Motor neuron (in vitro differentiated cells): ENCODE measurements around the gene KCNJ6. TPM values are rescaled to one million over a fixed set of nuclear protein-coding genes. Genes with fewer than 3 reads are reported as not detected.
"Not testable (repeated sequence)": the region's sequence is repeated elsewhere in the genome, so short reads cannot be mapped to it uniquely, and the experiment has no call there.

Source experiments
- ATAC-seq, 8 experiments: fragments of 200-7000 bp; cut with Tn5 transposase; replicated peaks in 6 of 8; 2 replicates each; pipeline ENCODE4 v1.8.0; 2021; ENCODE audit warnings: mild to moderate bottlenecking in 8 of 8, moderate library complexity in 8 of 8
- H3K27ac ChIP-seq, 2 donors: fragments of 250-450 bp; sonication (Bioruptor Pico); 2 replicates each; pipeline ENCODE4 v1.9.0; 2021; ENCODE audit warnings: antibody characterized with exemption in 2 of 2, mild to moderate bottlenecking in 2 of 2, moderate library complexity in 1 of 2
- H3K4me1 ChIP-seq, 2 donors: fragments of 250-450 bp; sonication (Bioruptor Pico); replicated peaks in 1 of 2; 2 replicates each; pipeline ENCODE4 v1.6.1; 2021; ENCODE audit warnings: antibody characterized with exemption in 2 of 2, mild to moderate bottlenecking in 2 of 2, moderate library complexity in 1 of 2
- H3K4me3 ChIP-seq, 5 donors: fragments of 250-450 bp; sonication (Bioruptor Pico); 2 replicates each; pipeline ENCODE4 v1.9.0; 2021; ENCODE audit warnings: antibody characterized with exemption in 5 of 5, mild to moderate bottlenecking in 5 of 5, moderate library complexity in 4 of 5
- WGBS, 10 experiments: fragments of 450-650 bp; shearing (Covaris generic); methylation state at CpG; one replicate each; pipeline ENCODE4 v1.0.0; 2022; 5-methylcytosine and 5-hydroxymethylcytosine counted together
- in situ Hi-C, 9 experiments: fragments of 400-800 bp; cut with MboI; loops; one replicate each; pipeline ENCODE4 v1.15.0; 2021; ENCODE audit warnings: low sequenced_read_pairs in 9 of 9, low pct_unique_long_range_greater_than_20kb in 2 of 9; ENCODE audit not compliant: unreplicated experiment in 9 of 9
- total RNA-seq, 8 experiments: library from RNA; unstranded; fragments of 300-600 nt; gene quantifications; 2 replicates each; pipeline versions ENCODE4 v1.2.3 to v1.2.4, GENCODE V29; 2022

The KCNJ6 gene
- total RNA-seq, 8 experiments from 2014 or later: 0.05 to 3.4 (median 0.61) TPM

DNA sequence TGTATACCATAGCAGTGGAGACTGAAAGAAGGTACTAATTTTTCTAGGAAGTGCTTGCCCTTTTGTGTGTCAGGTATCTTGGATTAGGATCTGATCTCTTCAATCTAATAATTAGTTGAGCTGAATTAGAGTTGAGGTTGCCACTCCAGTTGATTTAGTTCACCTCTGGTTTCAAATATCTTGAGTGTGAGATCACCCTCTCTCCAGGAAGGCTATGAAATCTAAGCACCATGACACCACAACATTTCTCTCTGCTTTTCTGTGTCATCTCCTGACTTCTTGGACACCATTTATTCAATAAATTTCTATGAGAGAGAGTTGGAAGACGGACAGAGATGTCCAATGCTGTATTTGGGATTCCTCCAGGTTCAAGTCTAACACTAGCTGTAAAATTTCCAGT, 336.9 kb downstream of the KCNJ6 start:
- ATAC-seq: no peak
- Histone ChIP-seq H3K27ac (no peak overlapping the region), H3K4me3 (no peak overlapping the region), H3K4me1 (no peaks in the 10 kb centered on the region)
- in situ Hi-C loops: no loop called here
- 7 to 63% (median 33%) methylated on average over 1 of the region's 1 CpG; no CpG with 5 or more reads in 2 of the 10 experiments for WGBS, 10 experiments

DNA sequence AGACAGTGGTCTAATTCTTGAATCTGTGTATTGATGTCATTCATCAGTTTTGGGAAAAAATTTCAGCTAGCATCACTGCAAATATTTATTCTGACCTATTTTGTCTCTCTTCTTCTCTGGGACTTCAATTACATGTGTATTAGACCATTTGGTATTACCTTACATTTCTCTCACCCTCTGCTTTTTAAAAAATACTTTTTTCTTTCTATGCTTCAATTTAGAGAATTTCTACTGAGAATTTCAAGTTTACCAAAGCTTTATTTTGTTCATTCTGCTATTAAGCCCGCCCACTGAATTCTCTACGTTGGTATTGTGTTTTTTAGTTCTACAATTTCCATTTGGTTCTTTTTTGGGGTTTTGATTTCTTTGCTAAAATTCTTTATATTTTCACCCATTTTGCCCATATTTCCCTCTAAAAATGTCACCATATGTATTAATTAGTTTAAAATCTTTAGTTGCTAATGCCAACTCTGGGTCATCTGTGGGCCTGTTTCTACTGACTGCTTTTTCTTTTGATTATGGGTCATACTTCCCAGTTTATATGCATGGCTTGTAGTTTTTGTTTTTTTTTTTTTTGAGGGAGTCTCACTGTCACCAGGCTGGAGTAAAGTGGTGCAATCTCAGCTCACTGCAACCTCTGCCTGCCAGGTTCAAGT, 337.7 kb downstream of the KCNJ6 start:
- Histone ChIP-seq H3K4me3 (no peak overlapping the region), H3K4me1 (no peaks in the 10 kb centered on the region), H3K27ac (no peak overlapping the region)
- in situ Hi-C loops: no loop called here
- ATAC-seq: no peak
- 52 to 100% (median 88%) methylated on average over 2 of the region's 2 CpGs for WGBS, 10 experiments

DNA sequence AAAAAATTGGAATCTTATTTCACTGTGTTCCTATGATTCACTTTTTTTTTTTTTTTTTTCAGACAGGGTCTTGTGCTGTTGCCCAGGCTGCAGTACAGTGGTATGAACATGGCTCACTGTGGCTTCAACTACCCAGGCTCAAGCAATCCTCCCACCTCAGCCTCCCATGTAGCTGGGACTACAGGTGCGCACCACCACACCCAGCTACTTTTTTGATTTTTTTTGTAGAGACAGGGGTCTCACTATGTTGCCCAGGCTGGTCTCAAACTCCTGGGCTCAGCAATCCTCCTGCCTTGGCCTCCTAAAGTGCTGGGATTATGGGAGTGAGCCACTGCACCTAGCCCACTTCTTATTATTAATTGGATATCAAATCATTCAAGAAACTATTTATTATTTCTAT, 339.3 kb downstream of the KCNJ6 start:
- H3K4me3 ChIP-seq, H3K4me1 ChIP-seq, H3K27ac ChIP-seq, ATAC-seq, in situ Hi-C loops: not testable (repeated sequence)
- 83 to 100% (median 86%) methylated on average over 1 of the region's 1 CpG; no CpG with 5 or more reads in 6 of the 10 experiments for WGBS, 10 experiments

DNA sequence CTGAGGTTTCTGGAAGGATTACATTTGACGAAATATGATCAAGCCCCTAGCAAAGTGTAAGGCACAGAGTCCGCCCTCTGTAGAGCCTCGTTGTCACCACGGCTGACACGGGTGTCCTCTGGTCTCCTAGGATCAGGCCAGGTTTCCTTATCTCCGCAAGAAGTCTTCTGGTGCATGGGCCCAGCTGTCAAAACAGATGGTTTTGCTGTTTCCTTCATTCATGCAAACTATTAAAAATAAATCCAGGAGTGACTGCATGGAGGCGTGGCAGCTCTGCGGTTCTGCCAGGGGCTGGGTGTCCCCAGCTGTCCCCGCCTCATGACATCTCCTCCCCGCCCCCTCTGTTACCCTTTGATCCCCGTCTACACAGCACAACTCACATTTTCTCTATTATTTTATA, 340.7 kb downstream of the KCNJ6 start:
- Histone ChIP-seq H3K4me1 (no peaks in the 10 kb centered on the region), H3K27ac (no peak overlapping the region), H3K4me3 (no peak overlapping the region)
- in situ Hi-C loops: no loop called here
- ATAC-seq: peak in 6 of 8 experiments; percentile 21 to 75 (median 54)
- 13 to 100% (median 63%) methylated on average over 1 to 5 of the region's 11 CpGs; no CpG with 5 or more reads in 4 of the 10 experiments for WGBS, 10 experiments

DNA sequence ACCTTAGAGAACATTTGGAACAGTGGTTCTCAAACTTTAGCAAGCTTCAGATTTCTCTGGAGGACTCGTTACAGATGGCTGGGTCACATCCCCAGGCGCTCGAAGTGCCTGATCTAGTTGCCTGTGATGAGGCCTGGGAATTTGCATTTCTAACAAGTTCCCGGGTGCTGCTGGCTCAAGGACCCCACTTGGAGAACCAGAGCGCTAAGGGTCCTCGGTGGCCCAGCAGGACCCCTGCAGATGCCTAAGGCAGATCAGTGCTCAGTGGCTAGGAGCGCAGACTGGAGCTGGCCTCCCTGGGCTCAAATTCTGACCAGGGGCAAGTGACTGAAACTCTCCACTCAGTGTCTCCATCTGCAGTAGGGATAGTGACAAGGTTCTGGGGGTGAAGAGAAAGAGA, 341.5 kb downstream of the KCNJ6 start:
- H3K4me1 ChIP-seq: no peaks in the 10 kb centered on the region
- H3K4me3 ChIP-seq: no peak overlapping the region
- H3K27ac ChIP-seq: no peak overlapping the region
- no peak for ATAC-seq
- 80 to 100% (median 85%) methylated on average over 1 to 6 of the region's 7 CpGs; no CpG with 5 or more reads in 5 of the 10 experiments for WGBS, 10 experiments
- in situ Hi-C loops: no loop called here

DNA sequence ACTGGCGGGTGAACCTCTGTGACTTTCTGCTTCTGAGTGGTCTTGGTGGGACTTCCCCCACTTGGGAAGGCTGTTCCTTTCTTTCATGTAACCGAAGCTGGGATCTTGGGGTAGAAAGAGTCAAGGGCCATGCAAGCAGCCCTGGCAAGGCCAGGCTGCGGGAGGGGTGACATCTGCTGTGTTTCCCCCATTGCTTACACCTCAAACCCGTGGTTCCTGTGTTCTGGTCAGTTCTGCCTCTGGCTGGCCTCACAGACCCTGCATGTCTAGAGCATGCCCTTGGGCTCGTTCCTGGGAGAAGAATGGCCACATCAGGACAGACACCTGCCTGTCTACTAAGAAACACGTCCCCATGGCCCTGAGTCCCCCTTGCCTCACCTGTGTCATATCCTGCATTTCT, 341.9 kb downstream of the KCNJ6 start:
- no peak for ATAC-seq
- H3K4me3 ChIP-seq: no peak overlapping the region
- H3K27ac ChIP-seq: no peak overlapping the region
- 40 to 82% (median 62%) methylated on average over 1 to 3 of the region's 6 CpGs; no CpG with 5 or more reads in 6 of the 10 experiments for WGBS, 10 experiments
- in situ Hi-C loops: no loop called here
- no peaks in the 10 kb centered on the region for H3K4me1 ChIP-seq

DNA sequence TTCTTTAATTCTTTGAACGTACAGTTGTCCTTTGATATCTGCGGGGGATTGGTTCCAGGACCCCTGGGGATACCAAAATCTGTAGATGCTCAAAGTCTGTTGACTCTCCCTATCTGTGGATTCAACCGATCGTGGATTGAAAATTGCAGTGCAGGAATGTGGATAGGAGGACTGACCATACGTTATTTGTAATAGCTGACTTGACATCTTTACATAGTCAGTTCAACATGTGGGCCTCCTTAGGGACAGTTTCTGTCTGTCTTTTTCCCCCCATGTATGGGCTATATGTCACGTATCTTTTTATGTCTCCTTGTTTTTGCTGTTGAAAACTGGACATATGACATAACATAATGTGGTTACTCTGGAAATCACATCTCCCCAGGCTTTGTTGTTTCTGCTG, 344.8 kb downstream of the KCNJ6 start:
- Histone ChIP-seq H3K27ac (no peak overlapping the region), H3K4me3 (no peak overlapping the region), H3K4me1 (no peaks in the 10 kb centered on the region)
- 35 to 91% (median 82%) methylated on average over 2 to 6 of the region's 6 CpGs for WGBS, 10 experiments
- no peak for ATAC-seq
- in situ Hi-C loops: no loop called here

DNA sequence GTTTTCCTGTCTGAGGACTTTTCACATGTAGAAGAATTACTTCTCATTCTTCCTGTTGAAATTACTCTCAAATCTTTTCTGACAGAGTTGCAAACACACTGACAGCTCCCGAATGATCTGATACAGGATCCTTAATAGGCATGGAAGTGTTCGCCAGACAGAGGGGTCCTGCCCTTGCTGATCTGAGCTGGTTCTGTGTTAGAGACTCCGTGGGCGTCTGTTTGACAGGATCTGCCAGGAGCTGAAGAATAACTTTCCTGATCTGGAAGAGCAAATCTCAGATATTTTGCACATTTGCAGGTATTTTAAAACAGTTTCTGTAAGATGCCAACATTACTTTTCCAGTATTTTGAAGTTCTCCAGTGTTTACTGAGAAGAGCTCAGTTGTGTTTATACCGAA, 347.3 kb downstream of the KCNJ6 start:
- no peak overlapping the region for H3K4me3 ChIP-seq
- no peak for ATAC-seq
- in situ Hi-C loops: no loop called here
- 21 to 100% (median 80%) methylated on average over 1 to 5 of the region's 5 CpGs; no CpG with 5 or more reads in 2 of the 10 experiments for WGBS, 10 experiments
- no peak overlapping the region for H3K27ac ChIP-seq
- peaks cover 3 to 8% of the 10 kb centered on the region in 2 donors for H3K4me1 ChIP-seq

DNA sequence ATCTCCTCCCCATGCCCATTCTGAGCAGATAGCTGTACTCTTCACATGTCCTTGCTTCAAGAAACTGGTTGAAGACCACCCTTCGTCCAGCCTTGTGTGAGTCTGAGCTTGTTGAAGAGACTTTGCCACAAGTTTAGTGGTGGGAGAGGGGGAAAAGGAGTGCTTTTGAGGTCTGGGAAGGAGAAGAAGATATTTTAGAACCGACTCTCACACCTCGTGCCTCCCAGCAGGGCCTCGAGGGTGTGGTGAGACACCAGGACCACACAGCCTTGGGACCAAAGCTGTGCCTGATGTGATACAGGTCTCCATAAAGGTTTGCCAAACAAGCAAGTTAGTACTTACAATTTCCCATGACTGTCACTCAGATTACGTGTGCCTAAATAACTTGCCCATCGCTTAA, 347.8 kb downstream of the KCNJ6 start:
- in situ Hi-C loops: no loop called here
- no peak overlapping the region for H3K4me3 ChIP-seq
- peaks cover 3 to 8% of the 10 kb centered on the region in 2 donors for H3K4me1 ChIP-seq
- ATAC-seq: no peak
- 20 to 90% (median 75%) methylated on average over 1 to 6 of the region's 6 CpGs; no CpG with 5 or more reads in 1 of the 10 experiments for WGBS, 10 experiments
- H3K27ac ChIP-seq: no peak overlapping the region

DNA sequence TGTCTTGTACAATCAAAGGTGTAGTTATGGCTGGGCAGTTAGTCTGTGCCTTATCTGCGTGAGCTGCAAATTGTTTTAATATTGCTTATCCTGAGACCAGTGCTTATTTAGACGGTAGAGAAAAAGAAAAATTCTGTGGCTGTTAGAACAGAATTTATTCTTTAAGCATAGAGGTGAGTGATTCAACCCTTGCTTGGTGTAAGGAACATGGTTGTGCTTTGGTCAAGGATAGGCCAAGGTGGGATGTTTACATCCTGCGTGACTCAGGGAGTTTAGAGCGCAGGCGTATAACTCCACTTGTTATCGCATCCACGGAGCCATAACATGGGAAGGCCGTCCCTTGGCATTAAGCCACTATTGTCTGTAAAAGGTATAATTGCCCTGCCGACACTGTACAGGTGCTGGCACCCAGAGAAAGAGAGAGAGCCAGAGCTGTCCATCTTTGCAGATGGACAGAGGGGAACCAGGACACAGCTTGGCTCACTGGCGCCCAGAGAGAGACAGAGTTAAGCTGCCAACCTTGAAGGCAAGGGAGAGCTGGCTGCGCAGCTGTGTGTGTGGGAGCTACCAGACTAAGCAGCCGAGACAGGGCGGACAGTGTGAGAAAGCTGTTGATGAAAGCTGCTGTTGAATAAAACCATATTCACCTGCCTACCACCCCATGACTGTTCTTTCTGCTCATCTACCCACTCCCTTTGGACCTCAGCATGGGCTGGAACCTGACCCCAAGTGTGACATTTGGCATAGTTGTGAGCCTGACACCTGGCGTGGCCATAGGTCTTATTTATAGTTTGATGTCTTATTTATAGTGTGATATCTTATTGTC, 349.3 kb downstream of the KCNJ6 start:
- in situ Hi-C loops: no loop called here
- 20 to 100% (median 90%) methylated on average over 1 to 10 of the region's 14 CpGs; no CpG with 5 or more reads in 1 of the 10 experiments for WGBS, 10 experiments
- Histone ChIP-seq H3K27ac (no peak overlapping the region), H3K4me1 (peaks cover 11 to 14% of the 10 kb centered on the region in 2 donors), H3K4me3 (no peak overlapping the region)
- no peak for ATAC-seq

DNA sequence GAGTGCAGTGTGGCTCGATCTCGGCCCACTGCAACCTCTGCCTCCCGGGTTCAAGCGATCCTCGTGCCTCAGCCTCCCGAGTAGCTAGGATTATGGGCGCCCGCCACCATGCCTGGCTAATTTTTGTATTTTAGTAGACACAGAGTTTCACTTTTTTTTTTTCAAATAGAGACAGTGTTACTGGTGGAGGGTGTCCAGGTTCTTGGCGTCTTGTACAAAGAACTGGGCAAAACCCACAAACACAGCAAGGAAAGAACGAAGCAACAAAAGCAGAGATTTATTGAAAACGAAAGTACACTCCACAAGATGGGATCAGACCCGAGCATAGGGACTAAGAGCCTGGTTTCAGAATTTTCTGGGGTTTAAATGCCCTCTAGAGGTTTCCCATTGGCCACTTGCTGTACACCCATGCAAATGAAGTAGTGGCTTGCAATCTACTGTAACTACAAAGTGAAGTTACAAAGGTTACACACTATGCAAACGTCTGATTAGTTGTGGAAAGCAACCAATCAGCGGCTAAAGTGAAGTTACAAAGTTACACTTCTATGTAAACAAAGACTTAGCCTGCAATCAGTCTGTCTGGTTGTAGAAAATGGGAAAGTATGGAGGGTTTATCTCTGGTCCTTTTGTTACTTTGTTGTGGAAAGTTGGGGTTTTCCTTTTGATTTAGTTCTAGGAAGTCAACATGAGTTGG, 350.6 kb downstream of the KCNJ6 start:
- in situ Hi-C loops: no loop called here
- Histone ChIP-seq H3K27ac (no peak overlapping the region), H3K4me1 (peaks cover 11 to 14% of the 10 kb centered on the region in 2 donors), H3K4me3 (no peak overlapping the region)
- ATAC-seq: peak in 1 of 8 experiments; percentile 8
- WGBS, 10 experiments: 37 to 98% (median 88%) methylated on average over 5 to 14 of the region's 14 CpGs

DNA sequence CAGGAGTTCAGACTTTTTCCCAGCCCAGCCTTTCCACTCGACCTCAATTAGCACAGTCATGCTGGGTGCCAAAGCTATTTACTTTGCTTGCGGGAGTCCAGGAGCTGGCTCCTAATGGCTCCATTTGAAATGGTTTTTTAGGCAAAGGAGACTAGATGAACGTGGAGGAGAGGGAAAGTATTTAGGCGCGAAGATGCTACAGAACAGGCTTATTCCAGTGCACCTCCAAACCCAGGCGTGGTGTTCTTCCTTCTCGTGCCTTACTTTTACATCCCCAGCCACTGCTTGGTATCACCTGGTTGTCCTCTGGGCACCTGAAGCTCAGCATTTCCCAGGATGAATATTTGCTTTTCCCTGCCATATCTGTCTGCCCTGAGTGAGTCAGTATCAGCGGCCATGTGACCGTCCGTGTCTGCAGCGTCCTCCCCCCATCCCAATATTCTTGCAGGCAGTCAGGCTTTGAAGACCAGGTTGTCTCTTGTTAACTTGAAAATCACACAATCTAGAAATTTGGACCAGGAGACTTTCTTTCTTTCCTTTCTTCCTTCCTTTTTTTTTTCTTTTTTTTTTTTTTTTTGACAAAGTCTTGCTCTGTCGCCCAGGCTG, 351.2 kb downstream of the KCNJ6 start:
- Histone ChIP-seq H3K4me3 (peak overlapping the region in 4 of 5 donors; percentile 38 to 51 (median 44)), H3K4me1 (peaks cover 11 to 14% of the 10 kb centered on the region in 2 donors), H3K27ac (peak overlapping the region; percentile 82 to 86)
- 64 to 94% (median 77%) methylated on average over 2 to 8 of the region's 12 CpGs for WGBS, 10 experiments
- in situ Hi-C loops: no loop called here
- peak in 1 of 8 experiments; percentile 2 for ATAC-seq
